Vagina (tissue), 2 donors: ENCODE data around the gene ANKRD52.

Source experiments
- CTCF ChIP-seq, 3 experiments: fragments of 450-650 bp in 2 of 3; fragments of 200-600 bp in 1 of 3; sonication (generic) in 1 of 3; IDR thresholded peaks; one replicate each; pipeline ENCODE4 v1.5.1; 2017 to 2019; ENCODE audit warnings: antibody characterized with exemption in 3 of 3, mild to moderate bottlenecking in 2 of 3, moderate library complexity in 2 of 3
- POLR2A ChIP-seq, 2 donors: fragments of 450-650 bp; IDR thresholded peaks; one replicate each; pipeline ENCODE4 v1.6.1; 2017; ENCODE audit warnings: antibody characterized with exemption in 2 of 2, mild to moderate bottlenecking in 2 of 2, moderate library complexity in 2 of 2
- POLR2AphosphoS5 ChIP-seq, 2 donors: sonication (generic); formaldehyde crosslinking; IDR thresholded peaks; one replicate each; pipeline ENCODE4 v1.9.0; 2017; ENCODE audit warnings: antibody characterized with exemption in 2 of 2, mild to moderate bottlenecking in 2 of 2, low read depth in 1 of 2; ENCODE audit not compliant: insufficient read depth in 1 of 2

DNA sequence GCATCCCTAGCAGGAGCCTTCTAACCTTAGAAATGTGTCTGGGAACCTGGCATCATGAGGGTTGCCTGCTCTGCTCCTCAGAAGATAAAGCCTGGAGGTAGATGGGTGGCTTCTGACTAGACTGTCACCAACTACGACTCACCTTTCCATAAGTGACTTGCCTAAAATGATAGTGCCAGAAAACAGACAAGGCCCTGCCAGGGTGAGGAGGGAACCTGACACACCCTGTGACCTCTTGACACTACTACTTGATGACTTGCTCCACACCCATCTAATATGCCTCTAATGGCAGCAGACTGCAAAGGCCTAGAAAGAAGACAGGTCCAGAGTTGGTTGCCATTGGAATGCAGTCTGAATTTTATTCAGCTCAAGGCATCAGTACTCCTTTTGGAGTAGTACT lies 45.8 kb downstream of the ANKRD52 start:
- TF ChIP-seq CTCF (IDR thresholded peaks at IDR 0.05) (no peak), POLR2A (IDR thresholded peaks at IDR 0.05) (no peak), POLR2AphosphoS5 (IDR thresholded peaks at IDR 0.05; ENCODE audit: insufficient read depth in 1 of 2, low read depth in 1 of 2) (no peak)
